Endodermal cell (in vitro differentiated cells): ENCODE measurements around the gene FBXL17. TPM values are rescaled to one million over a fixed set of nuclear protein-coding genes. Genes with fewer than 3 reads are reported as not detected.

ENCODE experiments used
- DNase-seq: peaks from one replicate; pipeline ENCODE4 v3.0.0-alpha.2; 2017
- H3K27ac ChIP-seq: 2 replicates; pipeline ENCODE4 v1.5.1; 2013; ENCODE audit warnings: mild to moderate bottlenecking, low read depth, low read length, moderate library complexity
- H3K27me3 ChIP-seq: 2 replicates; pipeline ENCODE4 v1.6.1; 2013; ENCODE audit warnings: mild to moderate bottlenecking, low read length, moderate library complexity; ENCODE audit not compliant: insufficient read depth, control insufficient read depth, poor library complexity, severe bottlenecking
- H3K36me3 ChIP-seq: 2 replicates; pipeline ENCODE4 v1.7.0; 2013; ENCODE audit warnings: mild to moderate bottlenecking, low read length, moderate library complexity; ENCODE audit not compliant: control insufficient read depth, insufficient read depth
- H3K4me1 ChIP-seq: one replicate; pipeline ENCODE4 v1.7.0; 2013; ENCODE audit warnings: low read length; ENCODE audit not compliant: control insufficient read depth, insufficient read depth
- H3K4me3 ChIP-seq: 2 replicates; pipeline ENCODE4 v1.5.1; 2013; ENCODE audit warnings: mild to moderate bottlenecking, low read length, moderate library complexity
- H3K9ac ChIP-seq: 2 replicates; pipeline ENCODE4 v1.6.1; 2013; ENCODE audit warnings: mild to moderate bottlenecking, low read length, moderate library complexity; ENCODE audit not compliant: poor library complexity, severe bottlenecking; ENCODE audit errors: extremely low read depth
- H3K9me3 ChIP-seq: 2 replicates; pipeline ENCODE4 v1.6.1; 2013; ENCODE audit warnings: mild to moderate bottlenecking, low read length, moderate library complexity; ENCODE audit not compliant: control insufficient read depth
- H3K27ac Mint-ChIP-seq: 2 replicates; pipeline ENCODE4 v1.8.0; 2020; ENCODE audit warnings: mixed read lengths
- H3K27me3 Mint-ChIP-seq: 2 replicates; pipeline ENCODE4 v1.8.0; 2021; ENCODE audit warnings: mild to moderate bottlenecking, mixed read lengths; ENCODE audit not compliant: insufficient read depth
- H3K36me3 Mint-ChIP-seq: 2 replicates; pipeline ENCODE4 v1.8.0; 2020; ENCODE audit warnings: low read depth, mixed read lengths
- H3K4me1 Mint-ChIP-seq: 2 replicates; pipeline ENCODE4 v1.8.0; 2020; ENCODE audit warnings: mixed read lengths
- H3K4me3 Mint-ChIP-seq: 2 replicates; pipeline ENCODE4 v1.8.0; 2020; ENCODE audit warnings: mild to moderate bottlenecking, moderate library complexity, mixed read lengths
- H3K9me3 Mint-ChIP-seq: 2 replicates; pipeline ENCODE4 v1.8.0; 2020; ENCODE audit warnings: mild to moderate bottlenecking, mixed read lengths
- WGBS, 2 experiments: methylation state at CpG; one replicate each; pipeline versions ENCODE4 v1.1.5 to v1.1.7; 2013; ENCODE audit warnings: missing lambda C conversion rate in 2 of 2, mixed read lengths in 1 of 2; ENCODE audit not compliant: insufficient coverage in 1 of 2, insufficient read length in 1 of 2; 5-methylcytosine and 5-hydroxymethylcytosine counted together
- total RNA-seq, 2 donors: library from RNA; stranded (reverse); fragmentation: NEBNext Ultra II Directional in 1 of 2; extraction: Animal tissue kit (Norgen Biotek cat#: 25700) in 1 of 2; gene quantifications; 2 replicates in 1 of 2; 3 replicates in 1 of 2; pipeline ENCODE4 v1.2.1, GENCODE V29; 2021
- TF ChIP-seq, protein P1 (sequence below): fragments of 200-600 bp; sonication (generic); conservative IDR thresholded peaks from 2 replicates; pipeline ENCODE4 v1.5.0; 2021; ENCODE audit warnings: antibody characterized with exemption, mild to moderate bottlenecking

Gene FBXL17
- total RNA-seq, 2 donors from 2014 or later, result 7.4 to 8.6 TPM

DNA sequence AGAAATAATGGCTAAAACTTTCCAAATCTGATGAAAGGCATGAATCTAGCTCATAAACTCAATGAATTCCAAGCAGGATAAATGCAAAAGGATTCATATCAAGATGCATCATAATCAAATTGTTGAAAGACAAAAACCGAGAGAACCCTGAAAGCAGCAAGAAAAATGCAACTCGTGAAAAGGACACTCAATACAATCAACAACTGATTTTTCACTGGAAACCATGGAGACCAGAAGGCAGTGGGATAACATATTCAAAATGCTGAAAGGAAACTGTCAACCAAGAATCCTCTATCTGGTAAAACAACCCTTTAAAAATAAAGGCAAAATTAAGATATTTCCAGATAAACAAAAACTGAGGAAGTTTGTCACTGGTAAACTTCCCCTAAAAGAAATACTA lies 9.5 kb downstream of the FBXL17 start:
- Histone ChIP-seq H3K4me3 (peak overlapping the region; percentile 53), H3K9ac (no peak overlapping the region), H3K9me3 (peaks cover 53% of the 10 kb centered on the region), H3K27ac (no peak overlapping the region), H3K27me3 (no peaks in the 10 kb centered on the region), H3K4me1 (peaks cover 2% of the 10 kb centered on the region), H3K36me3 (no peaks in the 10 kb centered on the region)
- TF ChIP-seq, protein P1, sequence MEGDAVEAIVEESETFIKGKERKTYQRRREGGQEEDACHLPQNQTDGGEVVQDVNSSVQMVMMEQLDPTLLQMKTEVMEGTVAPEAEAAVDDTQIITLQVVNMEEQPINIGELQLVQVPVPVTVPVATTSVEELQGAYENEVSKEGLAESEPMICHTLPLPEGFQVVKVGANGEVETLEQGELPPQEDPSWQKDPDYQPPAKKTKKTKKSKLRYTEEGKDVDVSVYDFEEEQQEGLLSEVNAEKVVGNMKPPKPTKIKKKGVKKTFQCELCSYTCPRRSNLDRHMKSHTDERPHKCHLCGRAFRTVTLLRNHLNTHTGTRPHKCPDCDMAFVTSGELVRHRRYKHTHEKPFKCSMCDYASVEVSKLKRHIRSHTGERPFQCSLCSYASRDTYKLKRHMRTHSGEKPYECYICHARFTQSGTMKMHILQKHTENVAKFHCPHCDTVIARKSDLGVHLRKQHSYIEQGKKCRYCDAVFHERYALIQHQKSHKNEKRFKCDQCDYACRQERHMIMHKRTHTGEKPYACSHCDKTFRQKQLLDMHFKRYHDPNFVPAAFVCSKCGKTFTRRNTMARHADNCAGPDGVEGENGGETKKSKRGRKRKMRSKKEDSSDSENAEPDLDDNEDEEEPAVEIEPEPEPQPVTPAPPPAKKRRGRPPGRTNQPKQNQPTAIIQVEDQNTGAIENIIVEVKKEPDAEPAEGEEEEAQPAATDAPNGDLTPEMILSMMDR, result no peak
- Mint-ChIP-seq H3K36me3 (peaks cover 35% of the 10 kb centered on the region), H3K4me3 (no peak overlapping the region), H3K27me3 (no peaks in the 10 kb centered on the region), H3K9me3 (peaks cover 50% of the 10 kb centered on the region), H3K4me1 (peaks cover 18% of the 10 kb centered on the region), H3K27ac (no peak overlapping the region)
- 95% methylated on average over 2 of the region's 2 CpGs; no CpG with 5 or more reads in 1 of the 2 experiments for WGBS, 2 experiments
- DNase-seq, result no peak

DNA sequence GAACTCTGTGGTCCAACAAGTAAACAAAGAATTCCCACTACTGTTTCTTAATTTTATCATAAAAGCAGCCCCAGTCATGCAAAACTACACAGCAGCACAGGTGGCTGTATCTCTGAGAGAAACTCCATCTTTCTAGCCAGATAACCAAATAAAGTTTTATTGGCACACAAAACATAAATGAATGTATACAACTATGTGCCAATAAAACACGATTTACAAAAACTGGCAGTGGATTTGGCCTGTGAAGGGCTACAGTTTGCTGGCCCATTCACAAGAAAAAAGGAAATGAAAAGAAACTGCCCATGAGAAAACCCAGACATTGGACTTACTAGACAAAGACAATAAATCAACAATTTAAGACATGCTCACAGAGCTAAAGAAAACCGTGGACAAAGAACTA lies 10.6 kb downstream of the FBXL17 start:
- Mint-ChIP-seq H3K27ac (no peak overlapping the region), H3K9me3 (peaks cover 43% of the 10 kb centered on the region), H3K36me3 (peaks cover 32% of the 10 kb centered on the region), H3K4me3 (no peak overlapping the region), H3K27me3 (no peaks in the 10 kb centered on the region), H3K4me1 (peaks cover 26% of the 10 kb centered on the region)
- Histone ChIP-seq H3K9ac (no peak overlapping the region), H3K27ac (no peak overlapping the region), H3K4me3 (no peak overlapping the region), H3K27me3 (no peaks in the 10 kb centered on the region), H3K36me3 (no peaks in the 10 kb centered on the region), H3K4me1 (peaks cover 2% of the 10 kb centered on the region), H3K9me3 (peaks cover 42% of the 10 kb centered on the region)
- WGBS, 2 experiments, result 96% methylated on average over 2 of the region's 2 CpGs; no CpG with 5 or more reads in 1 of the 2 experiments
- DNase-seq, result no peak
- TF ChIP-seq, protein P1, result no peak

DNA sequence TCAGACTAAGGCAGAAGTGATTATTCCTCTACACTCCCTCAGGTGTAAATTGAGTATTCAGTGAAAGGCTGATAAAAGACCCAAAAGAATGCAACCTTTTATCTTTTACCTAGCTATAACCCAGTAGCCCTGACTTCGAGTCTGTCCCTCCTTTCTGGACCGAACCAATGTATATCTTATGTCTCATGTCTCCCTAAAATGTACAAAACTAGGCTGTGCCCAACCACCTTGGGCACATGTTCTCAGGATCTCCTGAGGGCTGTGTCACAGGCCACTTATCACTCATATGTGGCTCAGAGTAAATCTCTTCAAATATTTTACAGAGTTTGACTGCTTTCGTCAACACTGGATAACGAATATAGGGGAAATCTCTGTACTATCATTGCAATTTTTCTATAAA lies 12.7 kb downstream of the FBXL17 start:
- no peak for DNase-seq
- H3K4me3 Mint-ChIP-seq, result no peak overlapping the region
- H3K36me3 Mint-ChIP-seq, result peaks cover 15% of the 10 kb centered on the region
- Histone ChIP-seq H3K9me3 (peaks cover 21% of the 10 kb centered on the region), H3K4me1 (peaks cover 2% of the 10 kb centered on the region), H3K4me3 (peak overlapping the region; percentile 21), H3K27me3 (no peaks in the 10 kb centered on the region), H3K9ac (no peak overlapping the region), H3K27ac (no peak overlapping the region), H3K36me3 (peaks cover 2% of the 10 kb centered on the region)
- TF ChIP-seq, protein P1, result no peak
- peaks cover 23% of the 10 kb centered on the region for H3K9me3 Mint-ChIP-seq
- peak overlapping the region; percentile 55 for H3K27ac Mint-ChIP-seq
- 92% methylated on average over 4 of the region's 4 CpGs; no CpG with 5 or more reads in 1 of the 2 experiments for WGBS, 2 experiments
- no peaks in the 10 kb centered on the region for H3K27me3 Mint-ChIP-seq
- H3K4me1 Mint-ChIP-seq, result peaks cover 31% of the 10 kb centered on the region
